ENCODE measurements around the gene TMPRSS9. TPM values are rescaled to one million over a fixed set of nuclear protein-coding genes. Genes with fewer than 3 reads are reported as not detected.

Gene TMPRSS9
- total RNA-seq, 1 experiment from 2014 or later, result 0.57 TPM

GRCh38 chr19:2380567-2380966, 20.5 kb downstream of the TMPRSS9 start:
- DNase-seq (ENCODE audit: low spot score), result no peak
- no peak for ATAC-seq
- CTCF ChIA-PET, result interaction anchor here (0.8 kb wide), 1 partner anchor 12 kb away, joined by 3 read pairs; no protein-coding TSS in a partner anchor
- H3K27ac Mint-ChIP-seq, result no peak overlapping the region
- H3K36me3 Mint-ChIP-seq, result peaks cover 11% of the 10 kb centered on the region
- TF ChIP-seq CDX4 (CRISPR knock-in tag; IDR thresholded peaks at IDR 0.05; ENCODE audit: borderline replicate concordance) (no peak), SOX15 (CRISPR knock-in tag; IDR thresholded peaks at IDR 0.05) (no peak), PRRX2 (CRISPR knock-in tag; IDR thresholded peaks at IDR 0.05) (no peak), AFF4 (CRISPR knock-in tag; IDR thresholded peaks at IDR 0.05; ENCODE audit: borderline replicate concordance) (no peak), ATF2 (CRISPR knock-in tag; IDR thresholded peaks at IDR 0.05; ENCODE audit: borderline replicate concordance, low read depth) (no peak), NR3C1 (CRISPR knock-in tag; conservative IDR thresholded peaks at IDR 0.05; ENCODE audit: low read depth) (no peak), TEAD1 (CRISPR knock-in tag; IDR thresholded peaks at IDR 0.05) (no peak), NFE2L1 (CRISPR knock-in tag; IDR thresholded peaks at IDR 0.05) (no peak), NR1H2 (CRISPR knock-in tag; IDR thresholded peaks at IDR 0.05) (no peak), ZNF138 (CRISPR knock-in tag; conservative IDR thresholded peaks at IDR 0.05) (no peak), RELA (CRISPR knock-in tag; IDR thresholded peaks at IDR 0.05; ENCODE audit: borderline replicate concordance) (no peak), ATF6 (CRISPR knock-in tag; IDR thresholded peaks at IDR 0.05) (no peak), FOXP4 (CRISPR knock-in tag; IDR thresholded peaks at IDR 0.05) (no peak), ERG (CRISPR knock-in tag; IDR thresholded peaks at IDR 0.05) (no peak), USF1 (CRISPR knock-in tag; IDR thresholded peaks at IDR 0.05) (no peak), FOXJ3 (CRISPR knock-in tag; IDR thresholded peaks at IDR 0.05; ENCODE audit: borderline replicate concordance) (no peak), IRF2 (CRISPR knock-in tag; IDR thresholded peaks at IDR 0.05; ENCODE audit: borderline replicate concordance, low read depth) (no peak), ZSCAN18 (CRISPR knock-in tag; IDR thresholded peaks at IDR 0.05) (no peak), MLX (CRISPR knock-in tag; IDR thresholded peaks at IDR 0.05) (no peak), ZNF425 (CRISPR knock-in tag; conservative IDR thresholded peaks at IDR 0.05) (no peak)
- H3K9me3 Mint-ChIP-seq, result peaks cover 37% of the 10 kb centered on the region
- peaks cover 13% of the 10 kb centered on the region for H3K27me3 Mint-ChIP-seq (ENCODE audit: low read depth)
- no peak overlapping the region for H3K4me3 Mint-ChIP-seq
- peaks cover 3% of the 10 kb centered on the region; the same call in 1 of the 2 replicates for H3K4me1 Mint-ChIP-seq
- POLR2A ChIA-PET, result no interaction called here

All from WTC11 (cell line).